Lower lobe of right lung (tissue), 2 donors: ENCODE data around the gene TBC1D10B. TPM values are rescaled to one million over a fixed set of nuclear protein-coding genes. Genes with fewer than 3 reads are reported as not detected.
A peak's percentile ranks its signal among the peaks of the same experiment; 100 is the strongest.

Source experiments
- ATAC-seq, 2 donors: fragments of 200-7000 bp; cut with Tn5 transposase; one replicate each; pipeline ENCODE4 v1.9.1; 2020 to 2022; ENCODE audit warnings: mild to moderate bottlenecking in 2 of 2, moderate library complexity in 2 of 2
- DNase-seq: peaks from one replicate; pipeline ENCODE4 v3.0.0-alpha.2; 2020
- H3K27ac ChIP-seq: fragments of 200-600 bp; one replicate; pipeline ENCODE4 v1.8.0; 2022
- H3K27me3 ChIP-seq: fragments of 200-600 bp; one replicate; pipeline ENCODE4 v1.8.0; 2022; ENCODE audit warnings: low read depth
- H3K36me3 ChIP-seq: fragments of 200-600 bp; one replicate; pipeline ENCODE4 v1.8.0; 2022; ENCODE audit warnings: mild to moderate bottlenecking
- H3K4me1 ChIP-seq: fragments of 200-600 bp; one replicate; pipeline ENCODE4 v1.8.0; 2022
- H3K4me3 ChIP-seq: fragments of 200-600 bp; one replicate; pipeline ENCODE4 v1.8.0; 2022; ENCODE audit warnings: mild to moderate bottlenecking
- H3K9me3 ChIP-seq: fragments of 200-600 bp; one replicate; pipeline ENCODE4 v1.8.0; 2022
- intact Hi-C: fragments of 100-400 bp; cut with DNase I; formaldehyde crosslinking; loops from one replicate; pipeline ENCODE4 v1.11.0; 2022
- total RNA-seq: library from RNA; stranded (reverse); fragmentation: NEBNext Ultra II Directional; extraction: Animal tissue kit (Norgen Biotek cat#: 25700); gene quantifications from one replicate; pipeline ENCODE4 v1.2.1, GENCODE V29; 2021
- TF ChIP-seq, protein P1 (sequence below): fragments of 200-600 bp; IDR thresholded peaks from one replicate; pipeline ENCODE4 v1.8.0; 2022; ENCODE audit warnings: antibody characterized with exemption, mild to moderate bottlenecking
- donor health status: DM: no; HTN: yes; CAD: no; lungs with severe emphysema.

TBC1D10B gene
- total RNA-seq, 1 donor from 2014 or later = 36.9 TPM

DNA sequence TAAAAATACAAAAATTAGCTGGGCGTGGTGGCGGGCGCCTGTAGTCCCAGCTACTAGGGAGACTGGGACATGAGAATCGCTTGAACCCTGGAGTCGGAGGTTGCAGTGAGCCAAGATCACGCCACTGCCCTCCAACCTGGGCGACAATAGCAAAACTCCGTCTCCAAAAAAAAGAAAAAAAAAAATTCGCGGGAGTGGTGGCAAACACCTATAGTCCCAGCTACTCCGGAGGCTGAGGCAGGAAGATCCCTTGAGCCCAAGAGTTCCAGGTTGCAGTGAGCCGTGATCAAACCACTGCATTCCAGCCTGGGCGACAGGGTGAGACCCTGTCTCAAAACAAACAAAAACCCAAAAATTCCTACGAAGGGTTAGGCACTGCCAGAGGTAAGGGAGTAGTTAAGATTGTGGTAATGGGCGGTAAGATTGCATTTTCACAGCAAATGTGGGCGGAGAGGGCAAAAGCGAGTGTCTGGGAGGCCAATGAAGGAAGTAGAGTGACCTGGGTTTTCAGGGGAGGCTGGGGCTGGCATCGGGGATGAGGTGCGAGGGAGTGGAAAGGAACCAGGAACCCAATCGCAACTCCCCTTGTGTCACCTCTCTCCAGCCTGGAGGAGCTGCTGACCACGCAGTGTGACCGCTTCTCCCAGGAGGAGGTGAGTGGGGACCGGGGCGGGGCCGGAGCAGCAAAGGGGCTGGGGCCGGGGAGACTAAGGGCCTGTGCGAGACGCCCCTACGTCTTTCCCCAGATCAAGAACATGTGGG lies 6.9 kb upstream of the TBC1D10B start:
- Histone ChIP-seq H3K36me3 (no peaks in the 10 kb centered on the region), H3K27ac (peak overlapping the region; percentile 98), H3K4me1 (peaks cover 22% of the 10 kb centered on the region), H3K27me3 (no peaks in the 10 kb centered on the region), H3K9me3 (no peaks in the 10 kb centered on the region), H3K4me3 (peak overlapping the region; percentile 77)
- intact Hi-C loops = no loop called here
- DNase-seq = no peak
- ATAC-seq = no peak
- TF ChIP-seq, protein P1, sequence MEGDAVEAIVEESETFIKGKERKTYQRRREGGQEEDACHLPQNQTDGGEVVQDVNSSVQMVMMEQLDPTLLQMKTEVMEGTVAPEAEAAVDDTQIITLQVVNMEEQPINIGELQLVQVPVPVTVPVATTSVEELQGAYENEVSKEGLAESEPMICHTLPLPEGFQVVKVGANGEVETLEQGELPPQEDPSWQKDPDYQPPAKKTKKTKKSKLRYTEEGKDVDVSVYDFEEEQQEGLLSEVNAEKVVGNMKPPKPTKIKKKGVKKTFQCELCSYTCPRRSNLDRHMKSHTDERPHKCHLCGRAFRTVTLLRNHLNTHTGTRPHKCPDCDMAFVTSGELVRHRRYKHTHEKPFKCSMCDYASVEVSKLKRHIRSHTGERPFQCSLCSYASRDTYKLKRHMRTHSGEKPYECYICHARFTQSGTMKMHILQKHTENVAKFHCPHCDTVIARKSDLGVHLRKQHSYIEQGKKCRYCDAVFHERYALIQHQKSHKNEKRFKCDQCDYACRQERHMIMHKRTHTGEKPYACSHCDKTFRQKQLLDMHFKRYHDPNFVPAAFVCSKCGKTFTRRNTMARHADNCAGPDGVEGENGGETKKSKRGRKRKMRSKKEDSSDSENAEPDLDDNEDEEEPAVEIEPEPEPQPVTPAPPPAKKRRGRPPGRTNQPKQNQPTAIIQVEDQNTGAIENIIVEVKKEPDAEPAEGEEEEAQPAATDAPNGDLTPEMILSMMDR = no peak

DNA sequence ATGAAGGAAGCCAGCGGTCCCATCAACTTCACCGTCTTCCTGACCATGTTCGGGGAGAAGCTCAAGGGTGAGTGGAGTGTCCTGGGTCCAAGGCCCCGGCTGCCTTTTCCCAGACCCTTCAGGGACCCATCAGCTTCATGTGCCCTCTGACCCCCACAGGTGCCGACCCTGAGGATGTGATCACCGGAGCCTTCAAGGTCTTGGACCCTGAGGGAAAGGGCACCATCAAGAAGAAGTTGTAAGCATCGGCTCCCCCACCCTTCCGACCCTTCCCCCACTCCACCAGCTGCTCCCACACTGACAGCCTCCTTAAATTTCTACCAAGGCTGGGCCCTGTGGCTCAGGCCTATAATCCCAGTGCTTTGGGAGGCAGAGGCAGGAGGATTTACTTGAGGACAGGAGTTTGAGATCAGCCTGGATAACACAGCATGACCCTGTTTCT lies 6.2 kb upstream of the TBC1D10B start:
- Histone ChIP-seq H3K4me3 (no peak overlapping the region), H3K9me3 (no peaks in the 10 kb centered on the region), H3K4me1 (peaks cover 25% of the 10 kb centered on the region), H3K36me3 (no peaks in the 10 kb centered on the region), H3K27ac (peak overlapping the region; percentile 98), H3K27me3 (no peaks in the 10 kb centered on the region)
- TF ChIP-seq, protein P1 = no peak
- intact Hi-C loops = no loop called here
- DNase-seq (no peak), ATAC-seq (no peak)

DNA sequence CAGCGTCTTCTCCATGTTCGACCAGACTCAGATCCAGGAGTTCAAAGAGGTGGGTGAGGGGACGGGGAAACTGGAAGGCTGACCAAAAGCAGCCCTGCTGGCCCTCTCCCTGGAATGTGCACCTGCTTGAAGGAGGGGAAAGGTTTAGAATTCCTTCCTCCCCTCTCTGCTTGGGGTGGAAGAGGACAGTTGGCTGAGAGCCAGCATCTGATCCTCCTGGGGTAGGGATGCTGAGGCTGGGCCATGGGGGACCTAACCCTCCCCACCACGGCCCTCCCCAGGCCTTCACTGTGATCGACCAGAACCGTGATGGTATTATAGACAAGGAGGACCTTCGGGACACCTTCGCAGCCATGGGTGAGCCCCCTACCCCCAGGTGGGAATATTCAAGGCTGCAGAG lies 5.6 kb upstream of the TBC1D10B start:
- Histone ChIP-seq H3K9me3 (no peaks in the 10 kb centered on the region), H3K4me1 (peaks cover 28% of the 10 kb centered on the region), H3K27me3 (no peaks in the 10 kb centered on the region), H3K36me3 (no peaks in the 10 kb centered on the region), H3K27ac (no peak overlapping the region), H3K4me3 (no peak overlapping the region)
- TF ChIP-seq, protein P1 = no peak
- intact Hi-C loops = no loop called here
- no peak for ATAC-seq
- DNase-seq = no peak

DNA sequence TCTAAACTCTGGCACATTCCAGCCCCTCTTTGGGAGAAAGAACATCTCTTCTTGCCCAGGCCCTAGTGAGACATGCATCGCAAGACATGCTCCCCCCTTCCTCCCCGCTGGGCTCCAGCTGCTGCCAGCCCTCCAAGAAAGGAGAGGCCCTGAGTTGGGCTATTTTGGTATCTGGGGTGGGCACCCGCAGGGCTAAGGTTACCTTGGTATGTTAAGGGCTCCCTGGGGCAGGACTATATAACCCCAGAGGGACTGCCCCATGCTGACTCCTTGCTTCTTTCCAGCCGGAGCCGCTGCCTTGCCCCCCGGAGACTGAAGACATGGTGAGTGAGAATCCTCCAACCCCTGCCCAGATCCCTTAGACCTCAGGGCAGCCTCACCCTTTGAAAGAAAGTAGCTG lies 4.2 kb upstream of the TBC1D10B start, which contains the start of gene MYL11:
Gene MYL11 (plus strand): TSS at position 265 of the 400 bp plus-strand sequence. CDS start 56 bp downstream, at position 321.
- no peak for DNase-seq
- Histone ChIP-seq H3K27me3 (no peaks in the 10 kb centered on the region), H3K27ac (no peak within 1 kb of the TSS), H3K4me1 (peaks cover 25% of the 10 kb centered on the region), H3K4me3 (no peak within 1 kb of the TSS), H3K9me3 (no peaks in the 10 kb centered on the region), H3K36me3 (no peaks in the 10 kb centered on the region)
- TF ChIP-seq, protein P1 = no peak
- intact Hi-C loops = no loop called here
- no peak for ATAC-seq

DNA sequence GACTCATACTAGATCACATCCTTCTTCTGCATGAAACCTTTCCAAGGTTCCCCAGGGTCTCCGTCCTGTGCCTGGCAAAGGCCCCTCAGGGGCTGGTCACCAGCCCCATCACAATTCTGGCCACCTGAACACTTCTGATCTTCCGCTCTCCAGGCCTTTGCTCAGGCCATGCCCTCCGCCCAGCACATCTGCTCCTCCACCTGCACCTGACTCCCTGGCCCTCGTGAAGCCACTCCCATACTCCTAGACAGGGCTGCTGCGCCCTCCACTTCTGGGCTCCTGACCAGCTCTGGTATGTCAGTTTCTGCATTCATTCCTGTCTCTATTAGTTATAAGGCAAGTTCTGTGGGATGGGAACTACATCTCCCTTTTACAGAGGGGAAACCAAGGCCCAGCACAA lies 2.4 kb upstream of the TBC1D10B start:
- Histone ChIP-seq H3K9me3 (no peaks in the 10 kb centered on the region), H3K27me3 (no peaks in the 10 kb centered on the region), H3K27ac (peak overlapping the region; percentile 78), H3K4me1 (peaks cover 33% of the 10 kb centered on the region), H3K4me3 (no peak overlapping the region), H3K36me3 (no peaks in the 10 kb centered on the region)
- no peak for DNase-seq
- TF ChIP-seq, protein P1 = no peak
- intact Hi-C loops = no loop called here
- no peak for ATAC-seq
